ENCODE results near the gene DENND4B. TPM values are rescaled to one million over a fixed set of nuclear protein-coding genes. Genes with fewer than 3 reads are reported as not detected.
"Not testable (repeated sequence)": the region's sequence is repeated elsewhere in the genome, so short reads cannot be mapped to it uniquely, and the experiment has no call there.

The DENND4B gene
- total and polyA plus RNA-seq, 2 experiments from 2014 or later: 42.3 to 48.1 TPM

- H3K27me3 ChIP-seq: no peaks in the 10 kb centered on the region
- DNase-seq (ENCODE audit: low read depth in 1 of 2, low spot score in 1 of 2): peak; percentile 98
- H3K36me3 ChIP-seq: peaks cover 16% of the 10 kb centered on the region
- TF ChIP-seq CTCF (IDR thresholded peaks at IDR 0.05; ENCODE audit: low read depth, low read length): no peak
- peak within 1 kb of the TSS; percentile 82 for H3K4me3 ChIP-seq
- no peaks in the 10 kb centered on the region for H3K9me3 ChIP-seq (ENCODE audit: low read depth)
- H3K27ac ChIP-seq: peak within 1 kb of the TSS; percentile 87
- peaks cover 8% of the 10 kb centered on the region for H3K4me1 ChIP-seq (ENCODE audit: low read depth)
Observed at GRCh38 chr1:153990468-153991150, 44.1 kb upstream of the DENND4B start, which contains the start of gene RPS27. Gene RPS27, plus strand, starts transcription at chr1:153990762. Its CDS starts 35 bp downstream, at chr1:153990797.

- Histone ChIP-seq H3K27ac (no peak overlapping the region), H3K4me3 (no peak overlapping the region), H3K4me1 (ENCODE audit: low read depth) (peaks cover 8% of the 10 kb centered on the region), H3K36me3 (peaks cover 7% of the 10 kb centered on the region), H3K9me3 (ENCODE audit: low read depth) (no peaks in the 10 kb centered on the region), H3K27me3 (no peaks in the 10 kb centered on the region)
- DNase-seq (ENCODE audit: low read depth in 1 of 2, low spot score in 1 of 2): no peak
- no peak for TF ChIP-seq CTCF (IDR thresholded peaks at IDR 0.05; ENCODE audit: low read depth, low read length)
Observed at GRCh38 chr1:153987621-153988020, 41.1 kb upstream of the DENND4B start.

GRCh38 chr1:153985941-153986761, 39.6 kb upstream of the DENND4B start, which contains the start of gene RAB13:
Gene RAB13, minus strand, starts transcription at chr1:153986339. Its CDS starts 103 bp downstream, at chr1:153986236.
- Histone ChIP-seq H3K4me1 (ENCODE audit: low read depth) (no peaks in the 10 kb centered on the region), H3K27ac (peak within 1 kb of the TSS; percentile 47), H3K27me3 (no peaks in the 10 kb centered on the region), H3K9me3 (ENCODE audit: low read depth) (no peaks in the 10 kb centered on the region), H3K36me3 (no peaks in the 10 kb centered on the region), H3K4me3 (peak within 1 kb of the TSS; percentile 64)
- DNase-seq (ENCODE audit: low read depth in 1 of 2, low spot score in 1 of 2): peak; percentile 89 to 91
- TF ChIP-seq CTCF (IDR thresholded peaks at IDR 0.05; ENCODE audit: low read depth, low read length): no peak

GRCh38 chr1:153985341-153985912, 38.9 kb upstream of the DENND4B start:
- Histone ChIP-seq H3K4me1 (ENCODE audit: low read depth) (no peaks in the 10 kb centered on the region), H3K4me3 (peak overlapping the region; percentile 64), H3K36me3 (no peaks in the 10 kb centered on the region), H3K27me3 (no peaks in the 10 kb centered on the region), H3K9me3 (ENCODE audit: low read depth) (no peaks in the 10 kb centered on the region), H3K27ac (no peak overlapping the region)
- DNase-seq (ENCODE audit: low read depth in 1 of 2, low spot score in 1 of 2): peak in 1 of 2 donors; percentile 81
- TF ChIP-seq CTCF (IDR thresholded peaks at IDR 0.05; ENCODE audit: low read depth, low read length): no peak

GRCh38 chr1:153984123-153984894, 37.8 kb upstream of the DENND4B start:
- H3K27me3 ChIP-seq: no peaks in the 10 kb centered on the region
- TF ChIP-seq CTCF (IDR thresholded peaks at IDR 0.05; ENCODE audit: low read depth, low read length): no peak
- no peaks in the 10 kb centered on the region for H3K9me3 ChIP-seq (ENCODE audit: low read depth)
- no peak for DNase-seq (ENCODE audit: low read depth in 1 of 2, low spot score in 1 of 2)
- H3K36me3 ChIP-seq: no peaks in the 10 kb centered on the region
- no peaks in the 10 kb centered on the region for H3K4me1 ChIP-seq (ENCODE audit: low read depth)
- H3K27ac ChIP-seq: no peak overlapping the region
- no peak overlapping the region for H3K4me3 ChIP-seq

GRCh38 chr1:153981735-153982134, 35.2 kb upstream of the DENND4B start:
- H3K9me3 ChIP-seq (ENCODE audit: low read depth); H3K4me1 ChIP-seq (ENCODE audit: low read depth); DNase-seq (ENCODE audit: low read depth in 1 of 2, low spot score in 1 of 2); H3K4me3 ChIP-seq; H3K27ac ChIP-seq; H3K27me3 ChIP-seq; H3K36me3 ChIP-seq: not testable (repeated sequence)

- H3K4me3 ChIP-seq; H3K27ac ChIP-seq; H3K27me3 ChIP-seq; DNase-seq (ENCODE audit: low read depth in 1 of 2, low spot score in 1 of 2); H3K9me3 ChIP-seq (ENCODE audit: low read depth); H3K4me1 ChIP-seq (ENCODE audit: low read depth): not testable (repeated sequence)
- H3K36me3 ChIP-seq: peaks cover 15% of the 10 kb centered on the region
Observed at GRCh38 chr1:153979091-153979490, 32.6 kb upstream of the DENND4B start.

Measured in cardiac muscle cell (in vitro differentiated cells and primary cell).